Activated CD4-positive, alpha-beta T cell treated with anti-CD3 and anti-CD28 coated beads for 36 hours (primary cell): ENCODE measurements around the gene MREG. TPM values are rescaled to one million over a fixed set of nuclear protein-coding genes. Genes with fewer than 3 reads are reported as not detected.
"Not testable (repeated sequence)": the region's sequence is repeated elsewhere in the genome, so short reads cannot be mapped to it uniquely, and the experiment has no call there.

Source experiments
- ATAC-seq: fragments of 200-7000 bp; cut with Tn5 transposase; one replicate; pipeline ENCODE4 v1.10.0; 2021; ENCODE audit warnings: mild to moderate bottlenecking, moderate library complexity
- CTCF ChIA-PET: fragments of 350-600 bp; sonication (Branson Sonifier 250); formaldehyde crosslinking; loops from one replicate; lab custom pipeline; 2021; ENCODE audit warnings: antibody characterized with exemption; lab: Charles Lee
- POLR2A ChIA-PET: fragments of 350-600 bp; sonication (Branson Sonifier 250); formaldehyde crosslinking; loops from one replicate; lab custom pipeline; 2021; ENCODE audit warnings: antibody characterized with exemption, inconsistent platforms; lab: Charles Lee
- DNase-seq: peaks from one replicate; pipeline ENCODE4 v3.0.0-alpha.2; 2020
- H3K27ac Mint-ChIP-seq: one replicate; pipeline ENCODE4 v1.8.0; 2021; ENCODE audit warnings: mixed read lengths
- H3K27me3 Mint-ChIP-seq: one replicate; pipeline ENCODE4 v1.8.0; 2021; ENCODE audit warnings: mixed read lengths
- H3K36me3 Mint-ChIP-seq: one replicate; pipeline ENCODE4 v1.8.0; 2021; ENCODE audit warnings: low read depth, mixed read lengths
- H3K4me1 Mint-ChIP-seq: one replicate; pipeline ENCODE4 v1.8.0; 2021; ENCODE audit warnings: mixed read lengths
- H3K4me3 Mint-ChIP-seq: one replicate; pipeline ENCODE4 v1.8.0; 2021; ENCODE audit warnings: mild to moderate bottlenecking, moderate library complexity, mixed read lengths
- H3K9me3 Mint-ChIP-seq: one replicate; pipeline ENCODE4 v1.8.0; 2021; ENCODE audit warnings: low read depth, mixed read lengths
- intact Hi-C, 2 experiments: fragments of 100-400 bp; cut with DNase I in 1 of 2; cut with micrococcal nuclease in 1 of 2; formaldehyde crosslinking; loops; one replicate each; pipeline versions ENCODE4 v1.14.2 to v1.15.1; 2022 to 2024; cut with DNase I, micrococcal nuclease
- total RNA-seq, 2 experiments: library from RNA; stranded (reverse); gene quantifications; one replicate each; pipeline ENCODE4 v1.2.3, GENCODE V29; 2021

Gene MREG
- total RNA-seq, 2 experiments from 2014 or later: 9.1 to 9.8 TPM

DNA sequence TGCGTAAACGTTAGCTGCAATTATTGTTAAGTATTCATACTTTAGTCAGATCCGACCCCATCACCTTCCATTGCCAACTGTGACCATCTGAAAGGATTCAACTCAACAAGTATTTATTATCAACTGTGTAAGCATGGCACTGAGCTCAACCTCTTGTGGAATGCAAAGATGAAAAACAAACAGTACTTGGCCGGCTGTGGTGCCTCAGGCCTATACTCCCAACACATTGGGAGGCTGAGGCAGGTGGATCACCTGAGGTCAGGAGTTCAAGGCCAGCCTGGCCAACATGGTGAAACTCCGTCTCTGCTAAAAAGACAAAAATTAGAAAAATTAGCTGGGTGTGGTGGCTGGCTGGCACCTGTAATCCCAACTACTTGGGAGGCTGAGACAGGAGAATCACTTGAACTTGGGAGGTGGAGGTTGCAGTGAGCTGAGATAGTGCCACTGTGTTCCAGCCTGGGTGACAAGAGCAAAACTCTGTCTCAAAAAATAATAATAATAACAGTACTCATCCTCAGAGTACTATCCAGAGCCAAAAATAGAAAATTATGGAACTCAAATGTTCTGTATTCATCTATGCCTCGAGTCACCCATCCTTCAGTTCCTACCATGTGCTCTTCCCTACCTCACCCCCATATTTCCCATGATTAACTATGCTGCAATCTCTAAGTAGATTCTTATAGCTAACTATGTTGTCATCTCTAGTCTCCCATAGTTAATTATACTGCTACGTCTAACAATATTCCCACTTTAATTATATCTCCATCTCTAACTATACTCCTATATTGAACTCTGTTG, 8.6 kb upstream of the MREG start:
- ATAC-seq (no peak), DNase-seq (no peak)
- CTCF ChIA-PET: interaction anchor here (0.7 to 8.2 kb wide), 11 partner anchors 10 to 122 kb away, joined by 3 to 102 read pairs (median 4); no protein-coding TSS in a partner anchor
- peaks cover 15% of the 10 kb centered on the region for H3K4me1 Mint-ChIP-seq
- peaks cover 5% of the 10 kb centered on the region for H3K36me3 Mint-ChIP-seq
- H3K27me3 Mint-ChIP-seq: no peaks in the 10 kb centered on the region
- intact Hi-C loops: no loop called here
- H3K27ac Mint-ChIP-seq: no peak overlapping the region
- POLR2A ChIA-PET: no interaction called here
- peaks cover 3% of the 10 kb centered on the region for H3K9me3 Mint-ChIP-seq
- H3K4me3 Mint-ChIP-seq: no peak overlapping the region

GRCh38 chr2:216018709-216019108, 5.4 kb upstream of the MREG start:
- intact Hi-C loops: loop anchor here (5.0 to 10.0 kb wide), 3 partner anchors 706 to 1214 kb away; partner anchors contain the start of genes ATIC (in 2 of the 2) and BARD1 (in 1 of the 2)

DNA sequence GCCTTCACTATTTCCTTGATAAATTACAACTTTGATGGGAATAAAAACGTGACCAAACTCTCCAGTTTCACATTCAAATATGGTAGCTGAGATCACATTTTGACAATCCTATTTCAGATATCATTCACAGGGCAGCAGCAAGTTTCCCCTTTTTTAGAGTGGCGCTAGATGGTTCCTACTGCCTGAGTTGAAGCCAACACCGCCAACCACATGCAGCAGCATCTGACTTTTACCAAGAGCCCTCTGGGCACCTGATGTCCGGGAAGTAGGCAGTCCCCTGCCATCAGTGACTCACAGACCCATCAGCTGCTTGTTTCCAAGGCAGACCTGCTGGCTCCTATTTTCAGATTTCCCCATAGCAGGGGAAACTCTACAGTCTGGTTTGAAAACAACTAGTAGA, 4.0 kb upstream of the MREG start:
- Mint-ChIP-seq H3K9me3 (peaks cover 3% of the 10 kb centered on the region), H3K36me3 (peaks cover 5% of the 10 kb centered on the region), H3K4me1 (peaks cover 51% of the 10 kb centered on the region), H3K4me3 (no peak overlapping the region), H3K27me3 (no peaks in the 10 kb centered on the region), H3K27ac (peak overlapping the region; percentile 34)
- ChIA-PET POLR2A (interaction anchor here (0.6 to 0.7 kb wide), 2 partner anchors 51 to 130 kb away, joined by 3 to 4 read pairs; no protein-coding TSS in a partner anchor), CTCF (interaction anchor here (0.6 to 4.8 kb wide), 8 partner anchors 12 to 874 kb away, joined by 3 to 52 read pairs (median 4); no protein-coding TSS in a partner anchor)
- intact Hi-C loops: loop anchor here (2.0 to 10.0 kb wide), 4 partner anchors 15 to 1213 kb away; partner anchors contain the start of genes ATIC (in 2 of the 2) and BARD1 (in 1 of the 2)
- DNase-seq (peak; percentile 75), ATAC-seq (peak; percentile 36)

More at GRCh38 chr2:216018709-216019108, 5.4 kb upstream of the MREG start:
- Mint-ChIP-seq H3K9me3 (peaks cover 3% of the 10 kb centered on the region), H3K4me1 (peaks cover 42% of the 10 kb centered on the region), H3K27ac (no peak overlapping the region), H3K27me3 (no peaks in the 10 kb centered on the region), H3K36me3 (peaks cover 5% of the 10 kb centered on the region), H3K4me3 (no peak overlapping the region)
- ATAC-seq: no peak
- CTCF ChIA-PET: interaction anchor here (0.7 to 4.8 kb wide), 7 partner anchors 9 to 164 kb away, joined by 3 to 52 read pairs (median 4); no protein-coding TSS in a partner anchor
- POLR2A ChIA-PET: interaction anchor here (0.7 kb wide), 1 partner anchor 447 kb away, joined by 3 read pairs; no protein-coding TSS in a partner anchor
- no peak for DNase-seq

DNA sequence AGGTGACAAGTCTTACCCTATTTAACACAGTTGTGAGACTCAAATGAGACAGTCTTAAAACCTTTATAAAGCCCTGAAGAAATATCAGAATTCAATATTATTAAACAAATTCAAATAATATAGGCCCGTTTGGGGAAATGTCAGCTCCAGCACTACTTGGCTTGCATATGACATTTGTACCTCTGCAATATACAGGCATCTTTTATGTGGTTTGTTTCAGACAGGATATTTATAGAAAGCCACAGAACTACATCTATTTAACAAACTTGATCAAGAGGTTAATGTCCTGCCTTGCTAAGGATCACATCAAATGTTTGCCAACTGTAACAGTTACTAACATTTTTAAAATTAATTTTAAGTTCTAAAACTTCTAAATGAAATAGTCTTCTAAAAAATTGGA, 3.2 kb upstream of the MREG start:
- intact Hi-C loops: loop anchor here (1.0 to 10.0 kb wide), 6 partner anchors 16 to 1212 kb away; partner anchors contain the start of genes ATIC (in 2 of the 2) and BARD1 (in 1 of the 2)
- peak overlapping the region; percentile 82 for H3K27ac Mint-ChIP-seq
- ChIA-PET CTCF (interaction anchor here (0.9 to 4.8 kb wide), 12 partner anchors 9 to 98 kb away, joined by 3 to 52 read pairs (median 4); no protein-coding TSS in a partner anchor), POLR2A (interaction anchor here (1.1 kb wide), 1 partner anchor 11 kb away, joined by 4 read pairs; no protein-coding TSS in a partner anchor)
- no peaks in the 10 kb centered on the region for H3K27me3 Mint-ChIP-seq
- ATAC-seq (no peak), DNase-seq (no peak)
- H3K9me3 Mint-ChIP-seq: peaks cover 3% of the 10 kb centered on the region
- peaks cover 5% of the 10 kb centered on the region for H3K36me3 Mint-ChIP-seq
- H3K4me3 Mint-ChIP-seq: no peak overlapping the region
- peaks cover 56% of the 10 kb centered on the region for H3K4me1 Mint-ChIP-seq

DNA sequence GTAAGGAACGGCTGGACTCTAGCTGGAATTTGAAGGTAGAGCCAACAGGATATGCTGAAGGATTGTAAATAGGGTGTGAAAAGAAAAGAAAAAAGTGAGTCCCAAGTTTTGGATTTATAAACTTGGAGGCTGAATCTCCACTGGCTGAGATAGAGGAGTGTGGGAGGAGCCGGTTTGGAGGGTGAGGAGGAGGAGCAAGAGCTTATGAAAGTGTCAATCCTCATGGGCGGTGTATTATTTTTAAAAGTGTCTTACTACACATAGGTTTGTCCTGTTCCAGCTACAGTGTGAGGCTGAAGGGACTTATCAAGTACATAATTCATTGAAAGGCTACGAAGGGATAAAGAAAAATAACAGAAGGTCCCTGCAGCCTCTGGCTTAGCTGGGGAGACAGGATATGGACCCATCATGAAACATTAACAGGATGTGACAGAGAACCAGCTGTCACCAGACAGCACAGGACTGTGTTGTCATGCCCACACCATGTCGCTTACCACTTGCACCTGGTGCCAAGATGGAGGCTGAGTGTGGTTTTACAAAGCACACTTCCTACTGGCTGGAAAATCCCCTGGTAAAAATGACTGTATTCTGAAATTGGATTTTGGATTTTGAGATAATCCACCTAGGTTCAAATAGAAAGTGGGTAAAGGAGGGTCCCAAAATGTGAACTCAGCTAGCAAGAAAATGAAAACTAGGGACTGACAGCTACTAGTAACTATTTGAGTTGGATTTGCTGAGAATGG, 2.5 kb upstream of the MREG start:
- ChIA-PET CTCF (interaction anchor here (0.6 to 4.8 kb wide), 16 partner anchors 8 to 641 kb away, joined by 3 to 52 read pairs (median 4); no protein-coding TSS in a partner anchor), POLR2A (interaction anchor here (0.6 to 1.1 kb wide), 3 partner anchors 10 to 333 kb away, joined by 3 to 6 read pairs (median 4); no protein-coding TSS in a partner anchor)
- Mint-ChIP-seq H3K4me1 (peaks cover 59% of the 10 kb centered on the region), H3K9me3 (peaks cover 3% of the 10 kb centered on the region), H3K4me3 (peak overlapping the region; percentile 15), H3K27me3 (no peaks in the 10 kb centered on the region), H3K36me3 (peaks cover 5% of the 10 kb centered on the region), H3K27ac (peak overlapping the region; percentile 82)
- intact Hi-C loops: loop anchor here (1.0 to 10.0 kb wide), 6 partner anchors 16 to 1211 kb away; partner anchors contain the start of genes ATIC (in 2 of the 2) and BARD1 (in 1 of the 2)
- DNase-seq: peak; percentile 77
- peak; percentile 87 for ATAC-seq

DNA sequence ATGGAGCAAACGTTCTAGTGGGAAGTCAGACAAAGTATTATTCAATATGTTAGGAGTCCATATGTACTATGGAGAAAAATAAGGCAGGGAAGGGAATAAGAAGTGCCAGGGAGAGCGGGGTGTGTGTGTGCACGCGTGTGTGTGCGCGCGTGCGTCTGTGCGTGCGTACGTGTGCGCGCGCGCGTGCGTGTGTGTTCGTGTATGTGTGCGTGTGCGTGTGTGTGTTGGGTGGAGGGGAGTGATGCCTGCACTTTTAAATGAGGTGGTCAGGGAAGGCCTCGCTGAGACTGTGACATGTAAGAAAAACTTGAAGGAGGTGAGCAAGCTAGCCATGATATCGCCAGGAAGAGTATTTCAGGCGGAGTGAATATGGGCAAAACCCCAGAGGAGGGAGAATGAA, 1.6 kb upstream of the MREG start:
- ChIA-PET CTCF (interaction anchor here (0.6 to 4.8 kb wide), 5 partner anchors 9 to 69 kb away, joined by 3 to 52 read pairs (median 5); no protein-coding TSS in a partner anchor), POLR2A (interaction anchor here (0.6 kb wide), 1 partner anchor 95 kb away, joined by 6 read pairs; no protein-coding TSS in a partner anchor)
- peak overlapping the region; percentile 82 for H3K27ac Mint-ChIP-seq
- peaks cover 5% of the 10 kb centered on the region for H3K36me3 Mint-ChIP-seq
- H3K9me3 Mint-ChIP-seq: peaks cover 3% of the 10 kb centered on the region
- intact Hi-C loops: loop anchor here (5.0 to 10.0 kb wide), 3 partner anchors 703 to 1210 kb away; partner anchors contain the start of genes ATIC (in 2 of the 2) and BARD1 (in 1 of the 2)
- no peaks in the 10 kb centered on the region for H3K27me3 Mint-ChIP-seq
- ATAC-seq (no peak), DNase-seq (no peak)
- H3K4me3 Mint-ChIP-seq: no peak overlapping the region
- H3K4me1 Mint-ChIP-seq: peaks cover 59% of the 10 kb centered on the region

GRCh38 chr2:216014006-216014405, 655 bp upstream of the MREG start:
- Mint-ChIP-seq H3K4me1 (peaks cover 61% of the 10 kb centered on the region), H3K27ac (peak overlapping the region; percentile 56), H3K36me3 (peaks cover 5% of the 10 kb centered on the region), H3K4me3 (peak overlapping the region; percentile 88), H3K9me3 (peaks cover 3% of the 10 kb centered on the region), H3K27me3 (no peaks in the 10 kb centered on the region)
- ChIA-PET POLR2A (no interaction called here), CTCF (interaction anchor here (0.7 to 1.1 kb wide), 2 partner anchors 45 to 64 kb away, joined by 3 to 4 read pairs; no protein-coding TSS in a partner anchor)
- no peak for DNase-seq
- ATAC-seq: no peak
- intact Hi-C loops: loop anchor here in 1 of 2 experiments (10.0 kb wide), 2 partner anchors 1209 to 1211 kb away; partner anchors contain the start of gene BARD1

DNA sequence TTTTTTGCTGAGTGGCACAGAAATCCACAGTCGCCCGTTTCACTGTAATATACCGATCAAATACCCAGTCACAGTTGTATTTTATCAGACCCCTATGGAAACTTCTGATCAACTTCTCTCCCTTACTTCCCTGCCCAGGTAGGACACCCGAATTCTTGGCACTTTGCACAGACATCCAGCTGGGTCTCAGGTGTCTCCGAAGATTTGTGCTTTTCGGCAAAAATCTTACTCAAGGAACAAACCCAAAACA, 596 bp downstream of the MREG start:
- CTCF ChIA-PET: interaction anchor here (1.1 to 2.7 kb wide), 4 partner anchors 10 to 65 kb away, joined by 4 to 15 read pairs (median 4); no protein-coding TSS in a partner anchor
- intact Hi-C loops: loop anchor here (1.0 to 10.0 kb wide), 5 partner anchors 30 to 1212 kb away; partner anchors contain the start of gene BARD1 (in 1 of the 2)

DNA sequence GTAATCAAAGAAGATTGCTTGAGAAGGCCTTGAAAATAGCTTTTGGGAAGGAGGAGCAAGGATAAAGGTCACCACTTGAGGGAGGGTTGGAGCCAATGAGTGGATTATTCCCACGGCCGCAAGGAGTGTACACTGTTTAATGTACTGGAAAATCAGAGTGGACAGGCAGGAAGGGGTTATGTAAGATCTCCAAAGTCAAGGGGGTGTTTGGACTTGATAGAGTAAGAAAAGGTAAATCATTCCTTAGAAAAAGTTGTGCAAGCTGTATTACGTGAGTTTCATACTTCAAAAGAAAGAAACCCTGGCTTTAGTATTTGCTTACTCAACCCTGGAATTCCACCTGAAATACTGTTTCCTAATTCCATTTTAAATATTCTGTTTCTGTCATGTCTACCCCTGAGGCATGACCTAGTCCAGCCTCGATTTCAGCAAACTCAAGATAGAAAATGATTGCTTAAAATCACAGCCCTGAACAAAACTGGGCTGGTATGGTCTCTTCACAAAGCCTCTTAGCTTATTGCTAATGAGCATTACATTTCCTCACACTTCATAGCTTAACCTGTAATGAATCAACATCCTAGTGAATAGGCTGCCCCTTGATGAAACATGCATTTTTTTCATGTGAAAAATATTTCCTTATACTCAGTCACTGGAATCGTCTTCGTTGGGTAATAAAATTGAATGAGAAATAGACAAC, 1.1 kb downstream of the MREG start:
- ATAC-seq (no peak), DNase-seq (no peak)
- peak overlapping the region; percentile 88 for H3K4me3 Mint-ChIP-seq
- ChIA-PET CTCF (interaction anchor here (1.2 to 2.7 kb wide), 4 partner anchors 10 to 64 kb away, joined by 3 to 15 read pairs (median 4); no protein-coding TSS in a partner anchor), POLR2A (no interaction called here)
- H3K36me3 Mint-ChIP-seq: no peaks in the 10 kb centered on the region
- intact Hi-C loops: loop anchor here (2.0 to 10.0 kb wide), 4 partner anchors 41 to 1213 kb away; partner anchors contain the start of gene BARD1 (in 1 of the 2)
- H3K27ac Mint-ChIP-seq: peak overlapping the region; percentile 81
- peaks cover 55% of the 10 kb centered on the region for H3K4me1 Mint-ChIP-seq
- no peaks in the 10 kb centered on the region for H3K9me3 Mint-ChIP-seq
- no peaks in the 10 kb centered on the region for H3K27me3 Mint-ChIP-seq

More for the DNA sequence above, 596 bp downstream of the MREG start:
- H3K9me3 Mint-ChIP-seq: no peaks in the 10 kb centered on the region
- POLR2A ChIA-PET: no interaction called here
- peak overlapping the region; percentile 88 for H3K4me3 Mint-ChIP-seq
- ATAC-seq (no peak), DNase-seq (no peak)
- H3K27ac Mint-ChIP-seq: peak overlapping the region; percentile 81
- peaks cover 59% of the 10 kb centered on the region for H3K4me1 Mint-ChIP-seq
- no peaks in the 10 kb centered on the region for H3K36me3 Mint-ChIP-seq
- H3K27me3 Mint-ChIP-seq: no peaks in the 10 kb centered on the region

DNA sequence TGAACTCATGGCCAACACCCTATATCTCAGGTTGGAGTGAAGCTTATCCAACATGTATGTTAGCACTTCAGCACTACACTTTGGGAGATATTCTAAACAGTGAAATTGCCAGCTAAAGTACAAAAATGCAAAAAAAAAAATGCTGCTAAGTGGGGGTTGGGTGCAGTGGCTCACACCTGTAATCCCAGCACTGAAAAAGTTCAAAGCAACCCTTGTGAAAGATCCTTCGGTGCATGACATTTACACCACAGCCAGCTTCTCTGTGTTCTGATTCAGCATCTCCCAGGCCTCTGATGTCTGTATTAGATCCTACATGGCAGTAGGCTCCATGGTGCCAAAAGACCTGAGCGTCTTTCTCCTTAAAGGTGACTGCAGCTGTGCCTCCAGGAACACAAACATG, 4.1 kb downstream of the MREG start:
- intact Hi-C loops, H3K36me3 Mint-ChIP-seq, H3K9me3 Mint-ChIP-seq, DNase-seq, H3K4me3 Mint-ChIP-seq, ATAC-seq, H3K27ac Mint-ChIP-seq, H3K27me3 Mint-ChIP-seq: not testable (repeated sequence)
- CTCF ChIA-PET: interaction anchor here (1.4 to 1.8 kb wide), 2 partner anchors 14 to 24 kb away, joined by 3 to 4 read pairs; no protein-coding TSS in a partner anchor
- H3K4me1 Mint-ChIP-seq: peaks cover 55% of the 10 kb centered on the region
- POLR2A ChIA-PET: interaction anchor here (0.6 kb wide), 1 partner anchor 23 kb away, joined by 3 read pairs; no protein-coding TSS in a partner anchor
